Hepatic stellate cell (primary cell): ENCODE results near the gene RSAD2.
"Not testable (repeated sequence)": the region's sequence is repeated elsewhere in the genome, so short reads cannot be mapped to it uniquely, and the experiment has no call there.

Source experiments
- DNase-seq: peaks from one replicate; pipeline ENCODE4 v3.0.0; 2011; ENCODE audit warnings: low spot score

Gene RSAD2

DNA sequence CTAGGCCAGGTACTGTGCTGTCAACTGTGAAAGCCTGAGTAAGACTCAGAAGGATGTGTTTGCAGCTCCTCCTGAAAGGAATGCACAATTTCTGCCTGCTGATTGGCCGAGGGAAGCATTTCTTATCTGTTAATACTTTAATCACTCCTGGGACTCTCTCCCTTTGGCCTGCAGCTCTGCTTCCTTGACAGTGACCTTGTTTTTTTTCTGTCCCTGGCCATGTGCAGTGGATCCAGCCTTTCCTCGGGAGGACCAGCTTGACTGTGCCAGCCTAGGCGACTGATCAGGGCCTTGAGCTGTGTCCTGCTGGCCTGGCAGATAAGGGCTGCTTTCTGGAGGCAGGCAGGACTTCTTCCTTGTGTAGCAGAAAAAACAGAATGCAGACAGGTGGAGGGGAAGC, 49.6 kb downstream of the RSAD2 start:
- DNase-seq: no peak

DNA sequence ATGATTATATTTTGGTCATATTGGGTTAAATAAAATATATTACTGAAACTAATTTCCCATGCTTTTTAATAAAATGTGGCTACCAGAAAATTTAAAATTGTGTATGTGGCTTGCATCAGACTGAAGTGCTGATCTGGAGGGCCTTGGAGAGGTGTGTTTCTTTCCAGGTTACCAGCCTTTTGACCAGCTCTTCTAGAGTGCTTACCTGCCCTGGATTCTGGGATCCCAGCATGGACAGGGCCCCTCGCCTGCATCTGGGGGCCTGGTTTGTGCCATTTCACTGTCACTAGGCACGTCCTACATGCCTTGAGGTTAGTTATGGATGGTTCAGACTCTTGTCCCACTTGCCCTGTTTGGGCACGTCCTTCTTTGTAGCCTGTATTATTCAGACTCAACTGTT, 50.2 kb downstream of the RSAD2 start:
- DNase-seq: no peak

DNA sequence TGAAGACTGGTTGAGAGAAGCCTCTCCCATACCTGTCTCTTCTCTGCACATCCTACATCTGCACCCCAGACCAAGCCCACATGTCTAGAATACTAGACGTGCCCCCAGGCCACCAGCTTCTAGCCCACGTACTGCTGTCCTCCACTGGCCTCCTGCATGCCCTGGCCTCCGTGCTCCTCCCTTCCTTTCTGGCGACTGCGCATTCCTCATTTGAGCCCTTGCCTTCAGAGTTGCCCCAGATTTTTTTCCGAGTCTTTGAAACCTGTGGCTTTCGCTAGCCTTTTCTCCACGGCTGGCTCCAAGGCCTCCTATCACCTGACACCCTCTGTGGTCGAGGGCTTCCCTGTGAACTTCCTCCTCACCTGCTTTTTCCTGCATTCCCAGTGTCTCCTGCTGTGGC, 50.9 kb downstream of the RSAD2 start:
- DNase-seq: no peak

DNA sequence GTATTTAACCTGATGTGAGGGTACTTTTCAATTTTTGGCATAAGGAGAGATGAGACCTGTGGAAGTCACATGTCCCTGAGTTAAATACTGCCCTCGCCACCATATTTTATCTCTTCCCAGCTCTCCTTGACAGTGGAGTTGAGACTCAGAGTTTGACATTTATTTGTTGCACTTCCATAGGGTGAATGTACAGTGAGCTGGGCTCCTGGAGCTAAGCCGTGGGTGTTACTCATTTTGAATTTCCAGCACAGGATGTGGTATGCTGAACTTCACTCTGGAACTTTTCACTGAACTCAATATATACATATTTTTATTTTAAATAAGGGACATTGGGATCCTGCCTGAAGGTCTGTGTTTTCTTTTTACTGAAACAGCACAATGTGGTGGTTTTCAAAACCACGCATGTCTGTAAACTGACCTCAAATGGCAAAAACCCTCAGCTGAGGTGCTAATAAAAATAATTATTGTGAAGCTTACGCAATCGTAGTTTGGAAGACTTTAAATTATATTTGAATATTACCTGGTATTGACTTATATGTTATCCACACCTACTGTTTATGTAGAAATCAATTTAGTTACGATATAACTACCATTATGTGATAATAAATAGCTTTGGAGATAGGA, 51.7 kb downstream of the RSAD2 start:
- no peak for DNase-seq

DNA sequence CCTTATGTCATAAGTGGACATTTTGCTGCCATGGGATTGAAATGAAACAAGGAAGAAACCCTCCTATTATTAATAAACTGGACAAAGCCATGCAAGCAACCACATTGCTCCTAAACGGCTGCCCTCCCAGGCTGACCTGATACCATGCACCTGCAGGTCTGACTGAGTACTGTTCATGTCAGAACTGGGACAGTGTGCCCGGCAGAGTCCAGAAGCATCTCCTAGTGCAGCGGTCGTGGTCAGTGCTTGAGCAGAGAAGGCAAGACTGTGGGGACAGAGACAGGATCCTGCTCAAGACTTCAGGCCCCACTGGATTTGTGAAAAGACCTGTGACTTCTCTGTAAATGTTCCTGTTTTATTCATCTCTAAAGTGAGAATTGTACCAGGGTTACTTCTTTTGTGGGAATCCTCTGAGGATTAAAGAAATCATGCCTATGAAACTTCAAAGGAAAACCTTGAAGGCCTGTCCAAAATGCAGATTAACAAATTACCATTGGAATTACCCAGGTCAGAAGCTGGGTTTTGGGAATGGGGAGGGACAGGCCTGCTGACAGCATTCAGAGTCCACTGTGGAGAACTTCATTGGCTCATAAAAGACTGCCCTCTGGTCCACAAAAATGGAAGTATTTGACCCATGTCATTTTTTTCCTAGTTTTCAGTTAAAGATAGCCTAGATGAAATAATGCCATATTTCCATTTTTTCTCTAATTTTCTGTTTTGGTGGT, 53.5 kb downstream of the RSAD2 start:
- no peak for DNase-seq

DNA sequence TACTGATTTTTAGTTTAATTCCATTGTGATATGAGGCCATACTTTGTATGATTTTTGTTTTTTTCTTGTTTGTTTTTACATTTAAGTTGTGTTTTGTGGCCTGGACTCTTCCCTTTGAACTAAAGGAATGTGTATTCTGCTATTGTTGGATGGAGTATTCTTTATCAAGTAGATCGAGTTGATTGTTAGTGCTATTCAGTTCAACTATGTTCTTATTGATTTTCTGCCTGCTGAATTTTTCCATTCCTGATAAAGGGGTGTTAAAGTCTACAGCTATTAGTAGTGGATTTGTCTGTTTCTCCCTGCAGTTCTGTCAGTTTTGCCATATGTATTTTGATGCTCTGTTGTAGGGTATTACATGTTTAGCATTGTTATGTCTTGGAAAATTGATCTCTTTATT, 54.2 kb downstream of the RSAD2 start:
- DNase-seq: no peak

DNA sequence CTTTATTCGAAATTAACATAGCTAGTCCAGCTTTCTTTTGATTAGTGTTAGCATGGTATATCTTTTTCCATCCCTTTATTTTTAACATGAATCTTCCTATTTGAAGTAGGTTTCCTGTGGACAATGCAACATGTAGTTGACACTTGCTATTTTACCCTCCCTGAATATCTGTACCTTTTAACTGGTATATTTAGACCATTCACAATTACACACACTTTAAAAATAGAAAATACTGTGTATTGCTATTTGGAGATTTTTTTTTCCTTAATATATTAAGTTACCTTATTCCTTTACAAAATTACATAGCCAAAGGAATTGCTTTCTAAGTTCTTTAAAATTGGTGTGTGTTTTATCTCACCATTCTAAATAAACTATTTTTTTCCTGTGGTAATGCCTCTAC, 54.6 kb downstream of the RSAD2 start:
- DNase-seq: no peak

DNA sequence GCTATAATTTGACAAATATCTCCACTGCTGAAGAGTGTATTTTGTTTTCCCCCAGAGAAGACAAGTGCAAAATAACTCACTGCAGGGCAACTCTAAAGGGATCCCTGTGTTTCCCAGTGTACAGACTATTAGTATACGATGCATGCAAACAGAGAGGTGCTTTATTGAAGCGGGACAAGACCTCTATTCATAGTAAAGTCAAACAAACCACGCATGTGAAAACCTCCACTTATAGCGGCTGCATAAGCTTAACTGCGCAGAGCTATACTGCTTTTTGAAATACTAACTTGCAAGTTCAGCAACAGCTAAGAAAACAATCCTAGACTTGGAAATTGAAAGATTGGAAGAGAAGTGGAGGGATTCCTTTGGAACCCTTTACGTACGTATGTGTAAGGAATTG, 55.3 kb downstream of the RSAD2 start:
- DNase-seq: no peak

DNA sequence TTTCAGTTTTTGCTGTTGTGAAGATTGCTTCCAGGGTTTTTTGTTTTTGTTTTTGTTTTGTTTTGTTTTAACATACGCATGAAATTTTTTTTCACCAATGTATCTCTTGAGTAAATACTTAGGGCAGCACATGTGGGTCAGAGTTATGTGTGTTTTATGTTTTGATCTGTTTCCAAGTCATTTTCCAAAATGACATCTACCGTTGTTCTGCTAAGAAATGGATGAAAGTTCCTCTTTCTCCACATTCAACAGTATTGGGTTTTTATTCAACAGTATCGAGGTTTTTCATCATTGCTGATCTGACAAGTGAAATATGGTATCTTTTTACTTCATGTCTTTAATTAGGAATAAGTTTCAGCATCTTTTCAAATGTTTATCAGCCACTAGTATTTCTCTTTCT, 56.3 kb downstream of the RSAD2 start:
- no peak for DNase-seq

DNA sequence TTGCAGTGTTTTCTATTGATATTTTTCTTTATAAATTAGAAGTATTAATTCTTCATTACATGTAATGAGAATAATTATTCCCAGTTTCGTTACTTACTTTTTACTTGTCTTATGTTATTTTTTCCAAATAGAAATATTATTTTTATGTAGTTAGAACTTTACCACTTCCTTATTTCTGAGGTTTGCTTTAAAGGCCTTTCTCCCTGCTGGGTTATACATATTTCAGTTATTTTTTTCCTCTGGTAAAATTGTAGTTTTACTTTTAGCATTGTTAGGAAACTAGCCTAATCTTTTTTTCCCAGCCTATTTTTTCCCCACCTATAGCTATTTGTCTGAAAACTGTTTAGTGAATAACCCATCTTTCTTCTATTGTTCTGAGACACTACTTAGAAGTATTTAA, 56.8 kb downstream of the RSAD2 start:
- DNase-seq: no peak

DNA sequence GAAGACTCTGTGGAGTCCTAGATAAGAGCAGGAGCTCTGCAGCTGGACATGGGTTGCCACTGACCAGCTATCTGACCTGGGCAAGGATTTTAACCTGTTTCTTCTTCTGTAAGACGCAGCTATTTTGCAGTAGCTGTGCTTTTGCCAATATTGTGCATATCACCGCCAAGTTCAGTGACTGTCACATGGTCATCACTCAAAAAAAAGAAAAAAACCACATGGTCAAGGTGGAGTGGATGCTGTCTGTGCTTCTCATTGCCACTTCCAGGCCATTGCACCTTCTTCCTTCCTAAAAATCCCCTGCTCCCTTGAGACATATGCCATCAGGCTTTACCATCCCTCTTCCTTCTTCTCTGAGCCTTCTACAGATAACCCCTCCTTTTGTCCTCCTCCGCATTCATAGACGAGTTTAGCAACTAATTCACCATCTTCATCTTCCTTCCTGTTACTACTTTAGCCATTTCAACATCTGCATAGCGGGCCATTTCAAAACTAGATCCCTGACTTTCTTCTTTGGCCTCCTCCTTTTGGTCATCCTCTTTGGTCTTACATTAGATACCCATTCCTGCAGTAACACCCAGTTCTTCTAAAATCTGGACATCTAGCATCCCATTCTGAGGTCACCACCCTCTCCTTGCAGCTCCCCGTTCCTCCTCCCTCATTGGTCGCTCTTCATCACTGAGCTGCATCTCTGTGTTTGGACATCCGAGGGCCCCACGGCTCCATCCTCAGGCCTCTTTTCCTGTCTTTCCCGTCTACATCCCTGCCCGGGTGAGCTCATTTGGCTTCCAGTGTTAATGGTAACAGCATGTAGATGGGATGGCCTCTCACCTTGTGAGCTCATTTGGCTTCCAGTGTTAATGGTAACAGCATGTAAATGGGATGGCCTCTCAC, 57.4 kb downstream of the RSAD2 start:
- no peak for DNase-seq

DNA sequence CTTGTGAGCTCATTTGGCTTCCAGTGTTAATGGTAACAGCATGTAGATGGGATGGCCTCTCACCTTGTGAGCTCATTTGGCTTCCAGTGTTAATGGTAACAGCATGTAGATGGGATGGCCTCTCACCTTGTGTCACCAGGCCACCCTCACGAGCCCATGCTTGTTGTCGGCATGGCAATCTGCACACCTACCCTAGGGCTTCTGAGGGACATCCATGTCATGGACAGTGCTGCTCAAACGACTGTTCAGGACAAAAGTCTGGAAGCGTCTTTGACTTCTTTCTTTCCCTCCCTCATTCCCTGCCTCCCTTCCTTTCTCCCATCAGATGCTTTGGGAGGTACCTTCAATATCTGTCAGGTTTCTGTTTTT, 58.1 kb downstream of the RSAD2 start:
- not testable (repeated sequence) for DNase-seq

DNA sequence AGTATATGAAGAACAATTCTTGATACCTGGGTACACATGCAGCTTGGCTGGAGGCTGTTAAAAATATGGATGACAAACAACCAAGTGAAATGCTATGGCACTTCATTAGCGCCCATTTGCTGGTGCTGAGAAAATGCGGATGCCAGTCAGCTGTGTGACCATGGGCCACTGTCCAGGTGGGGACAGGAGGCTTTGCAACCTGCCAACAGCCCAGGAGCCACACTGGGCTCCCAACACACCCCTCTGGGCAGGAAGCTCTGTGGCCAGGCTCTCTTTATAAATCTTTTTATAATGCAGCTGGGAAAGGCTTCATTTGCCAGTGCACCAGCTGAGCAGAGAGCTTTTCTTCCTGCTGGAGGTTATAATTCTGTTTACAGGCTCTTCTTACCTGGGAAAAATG, 59.6 kb downstream of the RSAD2 start:
- DNase-seq: no peak

DNA sequence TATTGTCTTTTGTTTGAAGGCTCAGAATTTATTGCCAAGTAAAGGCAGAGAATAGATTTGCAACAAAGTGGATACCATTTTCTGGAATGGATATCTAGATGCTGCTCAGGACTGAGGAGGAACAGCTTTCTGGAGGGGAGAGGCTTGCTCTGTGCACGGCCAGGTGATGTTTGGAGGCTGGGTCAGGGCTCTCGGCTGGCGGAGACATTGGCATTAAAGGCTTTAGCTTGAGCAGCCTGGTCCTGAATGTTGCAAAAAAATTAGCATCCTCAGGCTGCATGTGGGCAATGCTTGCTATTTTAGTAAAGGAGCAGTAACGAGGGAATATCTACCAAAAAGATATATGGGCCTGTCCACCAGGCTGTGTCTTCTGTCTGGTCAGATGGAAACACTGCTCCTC, 60.0 kb downstream of the RSAD2 start:
- no peak for DNase-seq

DNA sequence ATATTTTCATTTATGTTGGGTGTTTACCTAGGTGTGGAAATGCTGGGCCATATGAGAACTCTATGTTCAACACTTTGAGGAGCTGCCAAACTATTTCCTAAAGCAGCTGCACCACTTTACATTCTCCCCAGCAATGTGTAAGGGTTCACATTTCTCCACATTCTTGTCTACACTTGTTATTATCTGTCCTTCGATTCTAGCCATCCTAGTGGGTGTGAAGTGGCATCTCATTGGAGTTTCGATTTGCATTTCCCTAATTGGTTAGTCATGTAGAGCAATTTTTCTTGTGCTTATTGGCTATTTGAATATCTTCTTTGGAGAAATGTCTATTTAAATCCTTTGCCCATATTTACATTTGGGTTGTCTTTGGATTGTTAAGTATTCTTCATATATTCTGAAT, 61.5 kb downstream of the RSAD2 start:
- no peak for DNase-seq

DNA sequence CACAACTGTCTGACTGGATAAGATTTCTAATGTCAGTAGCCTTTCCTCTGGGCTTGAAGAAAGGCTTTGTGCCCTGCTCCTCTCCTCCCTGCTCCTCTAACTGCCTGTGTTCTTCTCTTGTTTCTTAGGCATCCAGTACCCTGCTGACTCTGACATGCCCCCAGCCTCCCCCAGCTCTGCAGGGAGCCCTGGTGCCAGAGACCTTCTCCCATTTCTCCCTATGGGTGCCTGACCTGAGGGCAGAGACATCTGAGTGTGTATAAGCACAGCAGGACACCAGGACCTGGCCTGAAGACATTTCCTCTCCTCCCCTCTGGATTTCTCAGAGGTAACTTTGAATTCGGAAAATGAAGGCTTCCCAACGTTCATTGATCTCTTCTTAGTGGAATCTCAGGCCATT, 63.2 kb downstream of the RSAD2 start:
- no peak for DNase-seq

DNA sequence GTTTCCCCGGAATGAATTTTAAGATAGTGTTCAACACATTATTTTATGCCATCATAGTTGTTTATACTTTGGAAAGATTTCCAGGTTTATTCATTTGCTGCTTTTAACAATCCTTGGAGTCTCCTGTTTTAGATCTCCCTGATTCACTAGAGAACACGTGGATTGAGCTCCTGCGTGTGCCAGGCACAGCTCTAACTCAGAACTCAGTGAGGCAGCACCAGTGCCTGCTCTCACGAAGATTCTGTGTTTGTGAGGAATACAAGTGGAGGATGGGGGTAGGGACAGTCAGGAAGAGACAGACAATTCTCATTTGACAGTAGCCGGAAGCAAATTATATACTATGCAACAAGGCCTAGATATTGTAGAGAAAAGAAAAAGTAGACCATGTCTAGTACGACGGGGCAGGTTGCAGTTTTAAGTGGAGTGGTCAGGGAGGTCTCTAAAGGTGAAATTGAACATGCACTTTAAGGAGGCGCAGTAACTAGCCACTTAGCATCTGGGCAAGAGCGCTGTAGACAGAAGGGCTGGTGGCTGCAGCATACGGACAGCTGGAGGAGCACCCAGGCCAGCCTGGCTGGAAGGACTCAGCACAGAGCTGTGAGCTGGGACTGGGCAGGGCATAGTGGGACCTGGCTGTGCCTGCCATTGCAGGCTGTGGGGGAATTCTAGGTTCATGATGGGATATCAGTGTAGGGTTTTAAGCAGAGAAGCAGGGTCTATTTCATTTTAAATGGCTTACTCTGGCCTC, 63.9 kb downstream of the RSAD2 start:
- DNase-seq: no peak

DNA sequence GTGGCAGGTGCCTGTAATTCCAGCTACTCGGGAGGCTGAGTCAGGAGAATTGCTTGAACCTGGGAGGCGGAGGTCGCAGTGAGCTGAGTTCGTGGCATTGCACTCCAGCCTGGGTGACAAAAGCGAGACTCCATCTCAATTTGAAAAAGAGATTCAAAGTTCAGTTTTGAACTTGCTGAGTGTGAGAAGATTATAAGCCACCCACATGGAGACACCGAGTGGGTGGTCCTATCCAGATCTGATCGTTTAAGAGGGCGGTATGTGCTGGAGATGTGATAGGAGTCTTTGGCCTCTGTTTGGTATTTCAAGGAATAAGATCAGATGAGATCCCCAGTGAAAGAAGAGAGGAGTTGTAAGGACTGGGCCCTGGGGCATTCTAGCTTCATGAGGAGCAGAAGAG, 65.3 kb downstream of the RSAD2 start:
- DNase-seq: no peak

DNA sequence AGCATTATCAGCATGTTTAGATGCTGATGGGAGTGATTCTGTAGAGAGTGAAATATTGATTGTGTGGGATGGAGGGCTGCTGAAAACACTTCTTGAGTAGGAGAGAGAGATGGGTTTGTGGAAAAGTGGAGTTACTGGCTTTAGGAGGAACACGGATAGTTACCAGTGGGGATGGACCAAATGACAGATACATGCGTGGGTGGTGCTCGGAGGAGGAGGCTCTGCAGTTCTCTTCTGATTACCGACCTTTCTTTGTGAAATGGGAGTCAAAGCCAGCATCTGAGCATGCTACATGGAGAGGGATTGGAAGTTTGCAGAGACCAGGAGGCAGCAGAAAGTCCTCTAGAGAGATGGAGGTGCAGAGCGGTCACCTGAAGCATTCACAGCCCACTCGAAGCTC, 65.9 kb downstream of the RSAD2 start:
- no peak for DNase-seq

DNA sequence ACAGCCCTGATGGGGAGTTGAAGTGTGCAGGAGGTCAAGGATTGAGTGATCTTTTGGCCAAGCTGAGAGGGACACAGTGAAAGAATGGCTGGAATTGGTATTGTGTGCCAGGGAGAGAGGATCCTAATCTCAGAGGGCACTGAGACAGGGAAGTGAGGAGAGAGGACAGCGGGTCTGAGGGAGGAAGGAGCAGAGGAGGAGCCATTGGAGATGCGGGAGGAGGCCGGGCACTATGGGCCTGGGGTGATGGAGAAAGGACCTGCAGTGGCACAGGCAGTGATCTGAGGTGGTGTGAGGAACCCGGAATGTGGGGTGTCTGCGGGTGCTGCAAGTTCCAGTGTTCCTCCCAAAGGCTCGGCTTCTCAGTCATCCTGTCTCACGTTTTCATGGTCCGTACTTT, 66.4 kb downstream of the RSAD2 start:
- DNase-seq: no peak

DNA sequence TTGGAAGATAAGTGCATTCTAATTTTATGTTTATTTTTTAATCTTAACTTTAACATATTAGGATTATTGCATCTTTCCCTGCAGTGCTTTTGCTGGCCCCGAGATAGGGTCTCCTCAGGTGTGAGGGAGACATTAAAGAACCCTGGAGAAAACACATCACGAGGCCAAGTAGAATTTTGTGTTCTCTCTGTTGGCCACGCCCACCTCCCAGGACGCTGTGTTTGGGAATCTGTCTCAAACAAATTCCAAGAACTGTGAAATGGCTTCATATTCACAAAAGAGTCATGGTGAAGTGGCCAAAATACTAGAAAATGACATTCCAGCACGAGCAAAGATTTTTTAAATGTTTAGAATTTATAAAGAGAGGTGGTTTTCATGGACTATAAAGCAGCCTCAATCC, 67.0 kb downstream of the RSAD2 start:
- no peak for DNase-seq

DNA sequence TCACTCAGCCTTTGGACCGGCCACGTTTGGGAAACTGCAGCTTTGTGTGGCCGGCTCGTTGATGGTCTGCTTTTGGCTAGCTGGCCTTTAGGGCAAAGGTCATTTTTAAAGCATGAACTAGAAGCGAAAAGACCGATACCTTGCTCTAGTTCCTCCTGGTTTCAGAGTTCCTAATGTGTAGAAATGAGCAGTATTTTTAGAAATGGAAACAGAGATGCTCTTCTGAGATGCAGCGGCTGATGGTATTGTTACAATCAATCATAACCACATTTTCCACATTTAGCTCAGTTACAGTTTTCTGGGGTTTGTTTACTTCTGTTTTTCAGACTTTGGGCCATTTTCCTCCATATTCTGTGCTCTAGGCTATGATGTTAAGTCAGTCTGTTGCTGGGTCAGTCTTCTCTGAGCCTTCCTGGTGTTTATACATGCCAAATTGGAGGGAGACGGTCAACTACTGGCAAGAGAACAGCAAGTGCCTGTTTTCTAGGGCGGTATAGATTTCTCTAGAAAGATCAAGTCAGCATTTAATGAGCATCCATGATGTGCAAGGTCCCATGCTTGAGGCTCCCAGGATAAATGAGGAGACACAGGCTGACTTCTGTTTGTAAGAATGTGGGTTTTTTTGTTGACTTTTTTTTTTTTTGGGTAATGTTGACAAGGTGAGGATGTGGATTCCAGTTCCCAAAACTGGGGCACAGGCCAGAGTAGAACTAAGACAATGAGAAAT, 67.7 kb downstream of the RSAD2 start:
- DNase-seq: no peak
